Neuronal stem cell (in vitro differentiated cells): Measurements from ENCODE around the gene CD48.

Source experiments
- DNase-seq: peaks from one replicate; pipeline ENCODE4 v3.0.0-alpha.2; 2013; ENCODE audit warnings: low spot score
- H2AFZ ChIP-seq: one replicate; pipeline ENCODE4 v1.6.1; 2013; ENCODE audit warnings: mild to moderate bottlenecking, low read length, inconsistent platforms
- H2AK5ac ChIP-seq: 2 replicates; pipeline ENCODE4 v1.6.1; 2013; ENCODE audit warnings: low read depth, mild to moderate bottlenecking, inconsistent platforms, low read length, moderate library complexity, mixed read lengths
- H2BK120ac ChIP-seq: 2 replicates; pipeline ENCODE4 v1.6.1; 2013; ENCODE audit warnings: low read depth, mild to moderate bottlenecking, inconsistent platforms, low read length, moderate library complexity, mixed read lengths
- H2BK12ac ChIP-seq: one replicate; pipeline ENCODE4 v1.6.1; 2013; ENCODE audit warnings: low read length, inconsistent platforms
- H2BK15ac ChIP-seq: 2 replicates; pipeline ENCODE4 v1.6.1; 2013; ENCODE audit warnings: mild to moderate bottlenecking, low read length, inconsistent platforms, mixed read lengths
- H2BK5ac ChIP-seq: one replicate; pipeline ENCODE4 v1.6.1; 2013; ENCODE audit warnings: inconsistent platforms, mild to moderate bottlenecking, low read length, moderate library complexity
- H3K14ac ChIP-seq: one replicate; pipeline ENCODE4 v1.6.1; 2013; ENCODE audit warnings: low read length, inconsistent platforms
- H3K18ac ChIP-seq: 2 replicates; pipeline ENCODE4 v1.6.1; 2013; ENCODE audit warnings: low read length, inconsistent platforms
- H3K23ac ChIP-seq: 2 replicates; pipeline ENCODE4 v1.6.1; 2013; ENCODE audit warnings: low read depth, mild to moderate bottlenecking, mixed read lengths, low read length, inconsistent platforms; ENCODE audit not compliant: poor library complexity
- H3K27ac ChIP-seq: replicated peaks from 3 replicates; pipeline ENCODE4 v1.5.1; 2013; ENCODE audit warnings: low read length, inconsistent platforms
- H3K27me3 ChIP-seq, 3 experiments: 2 replicates each; pipeline ENCODE4 v1.6.1; 2013; ENCODE audit warnings: low read length in 3 of 3, mild to moderate bottlenecking in 2 of 3, inconsistent platforms in 1 of 3, low read depth in 1 of 3, mixed read lengths in 1 of 3, moderate library complexity in 1 of 3; ENCODE audit not compliant: control insufficient read depth in 3 of 3, insufficient read depth in 3 of 3
- H3K36me3 ChIP-seq, 2 donors: replicated peaks in 1 of 2; 2 replicates each; pipeline ENCODE4 v1.6.1; 2013; ENCODE audit warnings: low read length in 2 of 2; ENCODE audit not compliant: control insufficient read depth in 2 of 2, insufficient read depth in 2 of 2
- H3K4ac ChIP-seq: 2 replicates; pipeline ENCODE4 v1.6.1; 2013; ENCODE audit warnings: inconsistent platforms, mild to moderate bottlenecking, low read length, moderate library complexity
- H3K4me1 ChIP-seq, 2 donors: 1 replicate in 1 of 2; 2 replicates in 1 of 2; pipeline ENCODE4 v1.6.1; 2013; ENCODE audit warnings: low read length in 2 of 2, low read depth in 1 of 2; ENCODE audit not compliant: control insufficient read depth in 2 of 2, insufficient read depth in 1 of 2
- H3K4me2 ChIP-seq: one replicate; pipeline ENCODE4 v1.6.1; 2013; ENCODE audit warnings: mild to moderate bottlenecking, low read length, inconsistent platforms; ENCODE audit not compliant: insufficient read depth, poor library complexity, severe bottlenecking
- H3K4me3 ChIP-seq, 2 donors: 2 replicates each; pipeline ENCODE4 v1.5.1; 2013; ENCODE audit warnings: low read length in 2 of 2, mild to moderate bottlenecking in 2 of 2, inconsistent platforms in 1 of 2, moderate library complexity in 1 of 2
- H3K79me1 ChIP-seq: one replicate; pipeline ENCODE4 v1.6.1; 2013; ENCODE audit warnings: low read depth, mild to moderate bottlenecking, inconsistent platforms, low read length, moderate library complexity
- H3K9ac ChIP-seq: one replicate; pipeline ENCODE4 v1.6.1; 2013; ENCODE audit warnings: mild to moderate bottlenecking, low read depth, low read length, inconsistent platforms; ENCODE audit not compliant: poor library complexity
- H3K9me3 ChIP-seq, 2 donors: replicated peaks in 1 of 2; 2 replicates each; pipeline versions ENCODE3 to v1.6.1; 2013; ENCODE audit warnings: low read length in 2 of 2, mild to moderate bottlenecking in 2 of 2, inconsistent platforms in 1 of 2, low read depth in 1 of 2, mixed read lengths in 1 of 2, moderate library complexity in 1 of 2; ENCODE audit not compliant: control insufficient read depth in 2 of 2, insufficient read depth in 1 of 2
- H4K8ac ChIP-seq: one replicate; pipeline ENCODE4 v1.6.1; 2013; ENCODE audit warnings: low read depth, mild to moderate bottlenecking, inconsistent platforms, low read length, moderate library complexity
- H4K91ac ChIP-seq: one replicate; pipeline ENCODE4 v1.6.1; 2013; ENCODE audit warnings: low read length, low read depth, mild to moderate bottlenecking, inconsistent platforms; ENCODE audit not compliant: poor library complexity
- WGBS, 2 donors: extraction: QIAGEN DNeasy Blood & Tissue Kit; methylation state at CpG; one replicate each; pipeline ENCODE4 v1.1.7; 2013; ENCODE audit warnings: missing lambda C conversion rate in 2 of 2, mixed read lengths in 1 of 2; ENCODE audit not compliant: insufficient read length in 2 of 2, insufficient replicate concordance in 1 of 2; ENCODE audit errors: extremely low coverage in 2 of 2; 5-methylcytosine and 5-hydroxymethylcytosine counted together

CD48 gene

DNA sequence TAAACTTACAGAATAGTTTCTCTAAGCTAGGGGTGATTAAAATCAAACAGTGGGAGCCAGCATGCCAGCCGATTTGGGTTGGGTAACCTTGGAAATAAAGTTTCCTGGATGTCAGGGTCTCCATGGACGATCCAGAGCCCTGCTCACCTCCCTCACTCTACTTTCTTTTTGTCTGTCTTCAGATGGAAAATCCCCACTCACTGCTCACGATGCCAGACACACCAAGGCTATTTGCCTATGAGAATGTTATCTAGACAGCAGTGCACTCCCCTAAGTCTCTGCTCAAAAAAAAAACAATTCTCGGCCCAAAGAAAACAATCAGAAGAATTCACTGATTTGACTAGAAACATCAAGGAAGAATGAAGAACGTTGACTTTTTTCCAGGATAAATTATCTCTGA lies 41.3 kb upstream of the CD48 start:
- no peak for DNase-seq
- Histone ChIP-seq H2BK120ac (no peak overlapping the region), H2AFZ (no peak overlapping the region), H3K14ac (no peak overlapping the region), H3K9ac (no peak overlapping the region), H3K36me3 (no peaks in the 10 kb centered on the region), H2AK5ac (no peak overlapping the region), H3K27me3 (no peaks in the 10 kb centered on the region), H2BK12ac (no peak overlapping the region), H3K4me2 (no peak overlapping the region), H3K27ac (no peak overlapping the region), H3K4me3 (no peak overlapping the region), H3K9me3 (no peaks in the 10 kb centered on the region), H3K79me1 (no peaks in the 10 kb centered on the region), H3K18ac (no peak overlapping the region), H3K4ac (no peak overlapping the region), H3K4me1 (no peaks in the 10 kb centered on the region), H2BK5ac (no peak overlapping the region), H2BK15ac (no peak overlapping the region), H4K91ac (no peak overlapping the region), H4K8ac (no peak overlapping the region), H3K23ac (no peak overlapping the region)
- WGBS, 2 donors: no CpG with 5 or more reads among the region's 5 CpGs

DNA sequence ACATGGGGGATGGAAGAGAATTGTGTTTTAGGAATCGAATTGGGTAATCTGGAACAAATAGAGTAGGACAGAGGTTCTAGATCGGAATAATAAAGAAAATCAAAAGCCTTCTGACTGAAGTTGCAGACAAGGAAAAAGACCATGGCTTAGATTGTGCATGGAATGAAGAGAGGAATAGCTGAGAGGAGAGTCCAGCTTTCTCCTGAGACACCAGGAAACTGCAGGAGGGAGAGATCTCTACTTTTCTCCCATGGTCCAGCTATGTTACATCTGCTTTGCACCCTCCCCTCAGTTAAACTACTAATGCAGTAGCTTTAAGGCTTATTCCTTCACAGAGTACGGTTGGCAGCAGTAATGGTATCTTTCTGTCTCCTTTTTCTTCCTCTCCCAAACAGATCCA lies 40.8 kb upstream of the CD48 start:
- no peaks in the 10 kb centered on the region for H3K36me3 ChIP-seq
- no peak overlapping the region for H2BK12ac ChIP-seq
- H3K27ac ChIP-seq: no peak overlapping the region
- no peak overlapping the region for H3K23ac ChIP-seq
- H4K91ac ChIP-seq: no peak overlapping the region
- no peaks in the 10 kb centered on the region for H3K27me3 ChIP-seq
- no peaks in the 10 kb centered on the region for H3K9me3 ChIP-seq
- no peak overlapping the region for H3K14ac ChIP-seq
- H3K9ac ChIP-seq: no peak overlapping the region
- H2BK15ac ChIP-seq: no peak overlapping the region
- DNase-seq: no peak
- no peak overlapping the region for H3K4me3 ChIP-seq
- H2AFZ ChIP-seq: no peak overlapping the region
- no peaks in the 10 kb centered on the region for H3K79me1 ChIP-seq
- 100% methylated on average over 1 of the region's 3 CpGs; no CpG with 5 or more reads in 1 of the 2 donors for WGBS, 2 donors
- no peak overlapping the region for H3K18ac ChIP-seq
- H2BK5ac ChIP-seq: no peak overlapping the region
- no peak overlapping the region for H2AK5ac ChIP-seq
- H3K4me1 ChIP-seq: no peaks in the 10 kb centered on the region
- no peak overlapping the region for H2BK120ac ChIP-seq
- no peak overlapping the region for H3K4me2 ChIP-seq
- no peak overlapping the region for H4K8ac ChIP-seq
- no peak overlapping the region for H3K4ac ChIP-seq

DNA sequence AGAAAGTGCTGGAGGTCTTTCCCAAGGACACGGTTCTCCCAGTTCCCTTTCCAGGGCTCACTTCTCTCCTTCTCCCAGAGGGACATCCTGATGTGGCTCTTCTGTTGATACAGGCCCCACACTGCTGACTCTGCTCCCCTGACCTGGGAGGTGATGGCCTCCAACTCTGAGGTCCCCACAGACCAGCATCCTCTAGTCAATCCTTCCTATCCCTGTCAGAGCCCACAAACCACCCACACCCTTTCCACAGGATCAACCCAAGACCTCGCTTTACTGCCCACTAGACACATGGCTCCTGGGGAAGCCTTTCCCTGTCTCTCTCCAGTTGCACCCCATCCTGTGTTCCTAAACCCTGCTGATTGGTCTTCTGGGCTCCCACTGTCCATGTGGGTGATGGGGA lies 39.0 kb upstream of the CD48 start:
- Histone ChIP-seq H3K4ac (no peak overlapping the region), H3K14ac (no peak overlapping the region), H3K18ac (no peak overlapping the region), H4K8ac (no peak overlapping the region), H3K23ac (no peak overlapping the region), H2AFZ (no peak overlapping the region), H3K27ac (no peak overlapping the region), H2BK15ac (no peak overlapping the region), H2BK5ac (no peak overlapping the region), H3K9me3 (no peaks in the 10 kb centered on the region), H2BK120ac (no peak overlapping the region), H4K91ac (no peak overlapping the region), H3K36me3 (no peaks in the 10 kb centered on the region), H3K79me1 (no peaks in the 10 kb centered on the region), H3K27me3 (no peaks in the 10 kb centered on the region), H3K4me1 (no peaks in the 10 kb centered on the region), H3K9ac (no peak overlapping the region), H2AK5ac (no peak overlapping the region), H2BK12ac (no peak overlapping the region), H3K4me3 (no peak overlapping the region), H3K4me2 (no peak overlapping the region)
- WGBS, 2 donors: no CpG with 5 or more reads among the region's 2 CpGs
- DNase-seq: no peak

DNA sequence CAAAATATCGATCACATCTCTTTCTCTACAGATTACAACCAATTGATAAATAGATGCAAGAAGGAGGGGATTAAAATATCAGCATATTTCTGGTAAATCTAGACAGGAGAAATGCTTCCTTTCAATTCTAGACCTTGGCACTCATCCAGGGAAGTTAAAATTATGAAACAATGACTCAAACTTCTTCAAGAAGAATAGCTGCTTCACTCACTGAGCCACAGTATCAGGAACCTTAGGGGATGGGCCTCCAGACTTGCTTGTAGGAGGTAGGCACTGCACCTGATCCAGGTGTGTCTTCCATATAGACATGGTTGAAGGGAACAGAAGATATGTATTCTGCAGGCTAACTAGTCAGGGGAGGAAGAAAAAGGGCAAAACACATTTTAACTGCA lies 37.3 kb upstream of the CD48 start:
- Histone ChIP-seq H2BK12ac (no peak overlapping the region), H3K14ac (no peak overlapping the region), H3K27me3 (no peaks in the 10 kb centered on the region), H3K4me3 (no peak overlapping the region), H3K4me2 (no peak overlapping the region), H4K91ac (no peak overlapping the region), H2BK15ac (no peak overlapping the region), H3K4ac (no peak overlapping the region), H3K79me1 (no peaks in the 10 kb centered on the region), H3K4me1 (no peaks in the 10 kb centered on the region), H2BK120ac (no peak overlapping the region), H3K27ac (no peak overlapping the region), H2AFZ (no peak overlapping the region), H3K36me3 (no peaks in the 10 kb centered on the region), H3K23ac (no peak overlapping the region), H2AK5ac (no peak overlapping the region), H3K18ac (no peak overlapping the region), H2BK5ac (no peak overlapping the region), H4K8ac (no peak overlapping the region), H3K9ac (no peak overlapping the region), H3K9me3 (no peaks in the 10 kb centered on the region)
- DNase-seq: no peak
- no CpG with 5 or more reads among the region's 1 CpG for WGBS, 2 donors
